IPS-NIHi11 (cell line): ENCODE data around the gene DRG1.
"Not testable (repeated sequence)": the region's sequence is repeated elsewhere in the genome, so short reads cannot be mapped to it uniquely, and the experiment has no call there.

Source experiments
- DNase-seq: peaks from one replicate; pipeline ENCODE4 v3.0.0; 2012; ENCODE audit warnings: mixed read lengths, low spot score

Gene DRG1

DNA sequence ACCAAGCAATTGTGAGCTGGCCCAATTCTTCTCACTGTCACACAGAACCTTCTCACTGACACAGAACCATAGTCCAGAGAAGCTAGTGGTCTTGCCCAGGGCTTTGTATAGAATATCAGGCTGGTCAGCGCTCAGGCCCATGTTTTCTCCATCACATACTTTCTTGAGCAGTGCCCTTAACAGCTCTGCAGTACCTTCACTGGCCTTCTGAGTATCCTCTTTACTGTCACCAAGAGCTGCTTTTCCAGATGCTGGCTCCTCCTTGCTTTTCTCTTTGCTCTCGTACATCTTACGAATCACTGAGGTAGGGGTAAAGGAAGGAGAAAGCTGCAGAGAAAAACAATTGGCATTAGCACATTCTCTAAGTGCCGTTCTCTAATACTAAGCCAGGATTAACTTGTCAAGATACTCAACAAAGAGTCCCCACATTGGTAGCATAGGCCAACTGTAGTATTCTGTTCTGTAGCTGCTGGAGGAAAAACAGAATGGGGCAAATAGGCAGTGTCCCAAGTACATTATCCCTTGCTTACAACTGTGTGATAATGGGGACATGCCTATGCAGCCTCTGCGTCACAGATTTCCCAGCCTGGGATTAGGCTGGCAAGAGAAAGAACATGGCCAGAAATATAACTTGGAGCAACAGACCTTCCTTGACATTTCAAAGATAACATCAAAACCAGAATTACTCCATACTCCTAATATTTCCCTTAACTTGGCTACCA is 43.5 kb downstream of the DRG1 start:
- no peak for DNase-seq

DNA sequence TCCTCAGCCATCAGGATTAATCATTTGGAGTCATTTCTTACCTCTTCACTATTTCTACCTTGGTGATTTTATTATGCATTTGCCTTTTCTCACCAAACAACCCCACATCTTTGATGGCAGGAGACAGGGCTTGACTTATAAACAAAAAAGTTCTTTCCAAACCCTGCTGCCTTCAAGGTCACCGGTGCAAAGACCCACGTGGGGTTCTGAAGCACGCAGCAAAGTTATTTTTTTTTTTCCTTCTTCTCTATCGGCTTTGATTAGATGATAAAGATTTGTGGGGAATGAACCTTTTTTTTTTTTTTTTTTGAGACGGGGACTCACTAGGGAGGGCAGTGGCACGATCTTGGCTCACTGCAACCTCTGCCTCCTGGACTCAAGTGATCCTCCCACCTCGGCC is 44.1 kb downstream of the DRG1 start:
- DNase-seq, result no peak

DNA sequence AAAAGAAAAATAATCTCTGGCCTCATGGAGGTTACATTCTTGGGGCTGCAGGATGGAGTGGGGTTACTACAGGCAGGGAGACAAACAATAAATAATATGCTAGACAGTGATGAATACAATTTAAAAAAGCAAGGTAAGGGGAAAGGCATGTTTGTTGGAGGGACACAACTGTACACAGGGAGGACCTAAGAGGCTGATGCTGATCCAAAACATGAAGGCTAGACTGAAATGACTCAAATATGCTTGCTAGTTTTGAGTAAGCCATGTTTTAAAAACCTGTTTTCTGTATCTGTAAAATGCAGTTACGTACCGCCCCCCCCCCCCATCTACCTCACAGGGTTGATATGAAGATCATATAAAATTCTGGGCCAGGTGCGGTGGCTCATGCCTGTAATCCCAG is 46.2 kb downstream of the DRG1 start:
- no peak for DNase-seq

DNA sequence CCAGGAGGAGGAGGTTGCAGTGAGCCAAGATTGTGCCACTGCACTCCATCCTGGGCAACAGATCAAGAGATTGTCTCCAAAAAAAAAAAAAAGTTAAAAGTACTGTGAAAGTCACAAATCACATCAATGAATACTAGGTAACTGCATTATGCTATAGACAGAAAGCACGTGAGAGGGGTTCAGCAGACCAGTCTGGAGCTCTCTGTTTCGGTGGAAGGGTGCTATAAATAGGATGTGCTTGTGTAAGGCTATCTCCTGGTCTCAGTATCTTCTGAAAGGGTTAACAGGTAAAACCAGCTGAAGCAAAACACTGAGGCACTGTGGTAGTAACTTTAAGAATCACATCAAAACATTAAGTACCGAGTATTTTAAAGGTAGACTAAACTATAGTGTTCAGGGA is 46.8 kb downstream of the DRG1 start:
- no peak for DNase-seq

DNA sequence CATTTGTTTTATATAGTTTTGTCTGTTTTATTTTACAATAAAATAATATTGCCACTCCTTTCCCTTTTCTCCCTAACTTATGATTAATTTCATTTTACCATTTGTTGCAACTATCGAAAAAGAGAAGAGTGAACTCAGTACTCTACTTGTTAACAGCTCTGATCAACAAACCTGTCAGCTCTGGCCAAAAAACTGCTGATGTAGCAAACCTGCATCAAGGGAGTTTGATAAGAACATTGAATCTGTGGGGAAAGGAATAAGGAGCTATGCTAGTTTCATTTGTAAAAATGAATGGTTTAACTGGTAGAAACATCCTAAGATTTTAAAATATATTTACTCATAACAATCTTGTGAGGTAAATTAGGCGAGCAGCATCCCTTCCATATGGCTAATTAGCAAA is 47.4 kb downstream of the DRG1 start:
- no peak for DNase-seq

DNA sequence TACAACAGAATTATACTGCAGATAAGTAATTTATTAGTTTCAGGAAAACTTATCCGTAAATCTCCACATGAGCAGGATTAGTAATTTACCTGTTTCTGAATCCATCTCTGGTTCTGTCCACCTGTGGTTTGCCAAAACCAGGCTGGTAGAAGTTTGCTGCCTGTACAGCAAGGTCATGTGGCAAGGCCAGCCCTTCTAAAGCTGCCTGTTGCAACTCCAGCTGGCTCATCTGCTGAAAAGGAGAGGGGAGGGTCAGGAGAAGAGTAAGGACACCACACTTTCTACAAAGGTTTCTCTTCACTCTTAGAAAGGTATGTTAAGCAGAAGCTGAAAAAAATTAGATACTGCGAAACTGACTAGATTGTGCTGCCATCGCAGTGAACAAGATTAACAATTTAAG is 47.9 kb downstream of the DRG1 start:
- DNase-seq, result no peak

DNA sequence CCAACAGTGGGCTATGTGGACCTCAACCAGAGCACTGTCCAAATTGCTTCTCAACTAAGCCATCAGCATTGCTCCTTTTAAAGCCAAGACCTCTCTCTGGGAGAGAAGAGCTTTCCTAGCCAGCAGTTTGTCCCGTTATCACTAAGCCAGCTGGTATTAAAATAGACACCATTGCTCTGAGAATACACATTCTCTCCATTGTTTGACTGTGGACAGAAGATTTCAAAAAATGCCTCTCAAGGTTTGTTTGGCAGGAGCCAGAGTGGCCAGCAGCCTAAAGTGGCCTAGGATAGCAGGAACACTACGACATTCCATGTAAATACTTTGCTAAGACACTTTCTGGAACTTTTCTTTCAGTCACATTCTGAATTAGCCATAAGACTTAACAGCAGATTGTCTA is 49.0 kb downstream of the DRG1 start:
- DNase-seq, result no peak

DNA sequence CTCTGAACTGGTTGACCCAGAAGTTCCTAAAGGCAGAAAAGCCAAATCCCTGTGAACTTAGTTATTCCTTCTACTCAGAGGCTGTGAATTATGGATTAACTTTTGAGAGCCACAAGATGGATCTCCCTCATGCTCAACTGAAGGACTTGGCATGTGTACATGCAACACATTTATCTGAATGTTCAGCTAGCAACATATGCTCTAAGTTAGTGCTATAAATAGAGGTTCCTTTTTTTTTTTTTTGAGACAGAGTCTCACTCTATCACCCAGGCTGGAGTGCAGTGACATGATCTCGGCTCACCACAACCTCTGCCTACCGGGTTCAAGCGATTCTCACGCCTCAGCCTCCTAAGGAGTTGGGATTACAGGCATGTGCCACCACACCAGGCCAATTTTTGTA is 50.1 kb downstream of the DRG1 start:
- DNase-seq, result no peak

DNA sequence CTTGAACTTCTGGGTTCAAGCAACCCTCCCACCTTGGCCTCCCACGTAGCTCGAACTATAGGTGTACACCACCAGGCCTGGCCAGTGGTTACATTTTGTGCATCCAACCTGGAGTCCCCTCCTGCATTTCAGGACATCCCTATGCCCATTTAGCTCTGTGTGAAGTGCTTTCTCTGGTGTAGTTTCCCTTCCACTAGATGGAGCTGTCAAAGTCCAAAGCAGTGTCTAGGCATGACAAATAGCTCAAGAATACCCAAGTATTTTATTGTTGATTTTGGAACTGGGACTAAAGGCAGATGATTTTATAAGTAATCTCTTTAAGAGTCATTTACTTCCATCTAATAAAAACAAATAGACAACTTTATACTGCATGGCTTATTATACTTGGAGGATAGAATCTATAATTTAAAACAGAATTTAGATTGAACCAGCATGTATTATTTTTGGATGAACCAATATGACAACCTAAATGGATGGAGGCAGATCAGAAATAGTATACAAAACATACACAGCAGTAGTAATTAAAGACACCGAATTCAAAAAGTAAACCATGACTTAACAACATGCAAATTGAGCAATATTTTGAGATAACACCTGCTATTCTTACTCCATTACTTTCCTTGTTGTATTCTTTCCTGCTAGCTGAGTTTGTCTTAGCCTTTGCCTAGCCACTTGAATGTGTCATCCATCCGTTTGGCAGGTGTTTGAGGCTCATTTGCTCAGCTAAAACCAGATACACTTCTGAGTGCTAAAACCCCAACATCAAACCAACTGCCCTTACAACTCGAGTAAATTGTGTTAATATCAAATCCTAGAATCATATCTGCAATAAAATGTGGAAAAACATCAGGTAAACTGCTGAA is 52.5 kb downstream of the DRG1 start:
- peak; percentile 55 for DNase-seq

DNA sequence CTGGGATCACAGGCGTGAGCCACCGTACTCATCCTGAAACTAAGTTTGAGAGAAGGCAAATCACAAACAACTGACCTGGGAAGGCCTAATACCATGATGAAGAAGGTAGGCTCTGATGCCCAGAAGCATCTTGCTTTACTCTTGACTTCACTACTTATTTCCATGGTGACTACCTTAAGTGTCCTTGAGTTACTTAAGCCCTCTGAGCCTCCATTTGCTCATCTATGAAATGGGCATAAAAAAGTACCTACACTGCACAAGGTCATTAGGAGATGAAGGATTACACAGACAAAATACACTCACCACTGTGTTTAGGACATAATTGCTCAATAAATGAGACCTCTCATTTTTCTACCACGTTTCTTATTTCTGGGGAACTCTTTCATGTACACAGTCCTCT is 62.3 kb downstream of the DRG1 start:
- no peak for DNase-seq

DNA sequence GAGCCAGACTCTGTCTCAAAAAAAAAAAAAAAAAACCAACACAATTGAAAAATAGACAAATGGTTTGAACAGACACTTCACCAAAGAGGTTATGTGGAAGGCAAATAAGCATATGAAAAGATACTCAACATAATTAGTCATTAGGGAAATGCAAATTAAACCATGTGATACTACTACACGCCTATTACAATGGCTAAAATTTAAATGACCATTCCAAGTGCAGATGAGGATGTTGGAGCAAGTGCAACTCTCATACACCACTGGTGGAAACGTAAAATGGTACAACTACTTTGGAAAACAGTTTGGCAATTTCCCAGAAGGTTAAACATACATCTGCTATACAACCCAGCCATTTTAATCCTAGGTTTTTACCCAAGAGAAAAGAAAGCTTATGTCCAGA is 65.9 kb downstream of the DRG1 start:
- DNase-seq, result no peak

DNA sequence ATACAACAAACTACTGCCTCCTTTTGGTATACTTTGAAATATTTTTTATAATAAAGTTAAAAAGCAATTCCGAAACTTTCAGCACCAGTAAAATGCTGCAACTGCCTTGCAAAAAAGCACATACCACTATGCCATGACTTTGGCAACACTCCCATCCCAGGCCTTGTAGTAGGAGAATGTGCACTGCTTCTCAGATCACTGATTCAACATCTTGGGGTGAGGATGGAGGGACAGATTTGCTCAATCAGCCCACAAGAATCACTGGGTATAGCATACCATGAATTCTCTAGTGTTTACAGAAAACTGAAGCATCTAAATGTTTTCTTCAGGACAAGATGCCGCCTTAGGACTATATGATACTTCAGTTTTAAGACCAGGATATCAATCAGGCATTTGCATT is 75.3 kb downstream of the DRG1 start:
- no peak for DNase-seq

DNA sequence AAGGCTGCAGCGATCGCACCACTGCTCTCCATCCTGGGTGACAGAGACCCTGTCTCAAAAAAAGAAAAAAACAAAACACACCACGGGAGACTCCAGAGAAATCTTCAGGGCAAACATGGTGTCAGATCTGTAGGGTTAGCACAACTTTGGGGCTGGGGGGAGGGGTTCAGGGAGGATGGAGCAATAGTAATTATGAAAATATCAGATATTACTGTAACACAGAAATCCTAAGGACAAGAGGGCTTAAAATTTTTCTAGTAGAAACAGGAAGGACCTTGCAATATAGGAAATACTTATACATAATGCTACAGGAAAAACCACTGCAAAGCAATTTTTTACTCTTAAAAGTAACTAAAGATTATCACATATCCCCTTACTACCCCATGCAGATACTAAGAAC is 76.4 kb downstream of the DRG1 start:
- DNase-seq, result no peak

DNA sequence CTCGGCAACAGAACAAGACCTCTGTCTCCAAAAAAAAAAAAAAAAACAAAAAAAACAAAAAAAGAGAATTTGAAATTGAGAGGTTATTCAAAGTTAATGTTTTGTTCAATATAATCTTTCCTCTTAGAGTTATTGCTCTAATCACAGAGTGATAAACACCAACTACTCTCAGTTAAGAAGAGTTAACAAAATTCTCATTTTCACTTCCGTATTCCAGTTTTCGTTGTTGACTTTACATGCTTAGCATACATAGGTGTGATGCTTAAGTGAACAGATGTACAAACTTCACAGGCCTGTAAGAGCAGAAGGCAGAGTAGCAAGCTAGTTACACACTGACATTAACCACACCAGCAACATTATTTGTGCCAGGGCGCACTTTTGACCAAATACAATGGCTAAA is 77.9 kb downstream of the DRG1 start:
- DNase-seq, result no peak

DNA sequence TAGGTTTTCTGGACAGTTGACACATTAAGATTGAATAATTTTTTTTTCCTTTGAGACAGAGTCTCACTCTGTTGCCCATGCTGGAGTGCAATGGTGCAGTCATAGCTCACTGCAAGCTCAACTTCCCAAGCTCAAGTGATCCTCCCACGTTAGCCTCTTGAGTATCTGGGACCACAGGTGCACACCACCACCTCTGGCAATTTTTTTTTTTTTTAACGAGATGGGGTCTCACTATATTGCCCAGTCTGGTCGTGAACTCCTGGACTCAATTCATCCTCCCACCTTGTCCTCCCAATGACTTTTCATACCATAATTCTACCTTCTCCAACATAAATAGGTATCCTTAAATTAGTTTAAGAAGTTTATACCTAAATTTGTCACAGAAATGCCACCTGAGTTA is 81.7 kb downstream of the DRG1 start:
- no peak for DNase-seq

DNA sequence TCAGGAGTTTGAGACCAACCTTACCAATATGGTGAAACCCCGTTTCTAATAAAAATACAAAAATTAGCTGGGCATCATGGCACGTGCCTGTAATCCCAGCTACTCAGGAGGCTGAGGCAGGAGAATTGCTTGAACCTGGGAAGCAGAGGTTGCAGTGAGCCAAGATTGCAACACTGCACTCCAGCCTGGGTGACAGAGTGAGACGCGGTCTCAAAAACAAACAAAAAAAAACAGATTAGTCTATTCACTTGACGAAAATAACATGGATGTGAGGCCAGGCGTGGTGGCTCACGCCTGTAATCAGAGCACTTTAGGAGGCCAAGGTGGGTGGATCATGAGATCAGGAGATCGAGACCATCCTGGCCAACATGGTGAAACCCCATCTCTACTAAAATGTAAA is 83.1 kb downstream of the DRG1 start:
- DNase-seq, result not testable (repeated sequence)
